ENCODE results near the gene ZC3H6.
A peak's percentile ranks its signal among the peaks of the same experiment; 100 is the strongest.

DNA sequence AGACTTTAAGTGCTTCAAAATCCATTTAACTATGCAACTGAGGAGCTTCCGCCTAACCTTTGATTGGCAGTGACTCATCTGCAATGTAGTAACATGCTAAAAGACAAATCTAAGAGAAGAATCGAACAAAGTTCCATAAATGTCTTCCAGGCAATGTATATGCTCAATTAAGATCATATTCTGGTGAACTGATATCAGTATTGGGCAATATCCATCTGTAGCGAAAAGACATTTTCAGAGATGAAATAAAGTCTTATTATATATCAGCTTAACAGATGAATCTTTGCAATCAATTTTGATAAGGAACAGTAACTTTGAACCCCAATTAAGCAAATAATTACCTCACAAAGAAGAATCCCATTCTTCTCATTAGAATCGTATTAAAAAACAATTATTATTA lies 32.2 kb upstream of the ZC3H6 start:
- TF ChIP-seq CTCF (conservative IDR thresholded peaks at IDR 0.05; ENCODE audit: low read depth, low read length) (no peak), RAD21 (IDR thresholded peaks at IDR 0.05; ENCODE audit: low read length) (no peak), CEBPB (IDR thresholded peaks at IDR 0.05; ENCODE audit: low read depth, low read length) (0 out of 2 replicates have a peak, but pooled peaks have one; percentile 39), POLR2A (IDR thresholded peaks at IDR 0.05; ENCODE audit: low read depth, low read length) (no peak), NFE2L2 (IDR thresholded peaks at IDR 0.05; ENCODE audit: low read depth, low read length) (no peak), SMC3 (IDR thresholded peaks at IDR 0.05; ENCODE audit: low read depth, low read length) (no peak), CHD1 (IDR thresholded peaks at IDR 0.05; ENCODE audit: low read depth, low read length) (no peak), RFX5 (IDR thresholded peaks at IDR 0.05; ENCODE audit: low read depth, low read length) (no peak)

All from IMR-90 (cell line).